CD4-positive, CD25-positive, alpha-beta regulatory T cell (primary cell): ENCODE measurements around the gene BAIAP2L2. TPM values are rescaled to one million over a fixed set of nuclear protein-coding genes. Genes with fewer than 3 reads are reported as not detected.

Experiments
- ATAC-seq, 2 donors: fragments of 150-1000 bp; cut with Tn5 transposase; one replicate each; pipeline ENCODE4 v1.10.0; 2021; ENCODE audit warnings: low read depth in 2 of 2, moderate number of reproducible peaks in 2 of 2, moderate library complexity in 1 of 2
- DNase-seq, 3 donors: peaks; one replicate each; pipeline versions ENCODE4 v3.0.0 to v3.0.0-alpha.2; 2012 to 2022; ENCODE audit warnings: mixed read lengths in 1 of 3
- H3K27ac ChIP-seq: one replicate; pipeline ENCODE4 v1.7.0; 2013; ENCODE audit warnings: mild to moderate bottlenecking, low read length; ENCODE audit not compliant: insufficient read depth, poor library complexity, severe bottlenecking
- H3K27me3 ChIP-seq: one replicate; pipeline ENCODE4 v1.7.0; 2013; ENCODE audit warnings: low read length; ENCODE audit not compliant: control insufficient read depth, insufficient read depth
- H3K36me3 ChIP-seq: one replicate; pipeline ENCODE4 v1.7.0; 2013; ENCODE audit warnings: mild to moderate bottlenecking, low read length, moderate library complexity; ENCODE audit not compliant: control insufficient read depth, insufficient read depth
- H3K4me1 ChIP-seq: 2 replicates; pipeline ENCODE4 v1.7.0; 2013; ENCODE audit warnings: mild to moderate bottlenecking, low read length; ENCODE audit not compliant: insufficient read depth, control insufficient read depth, poor library complexity, severe bottlenecking
- H3K4me3 ChIP-seq: one replicate; pipeline ENCODE4 v1.7.0; 2013; ENCODE audit warnings: low read depth, mild to moderate bottlenecking, low read length, moderate library complexity
- H3K9me3 ChIP-seq, 2 experiments: 1 replicate in 1 of 2; 2 replicates in 1 of 2; pipeline ENCODE4 v1.7.0; 2013; ENCODE audit warnings: low read length in 2 of 2, mild to moderate bottlenecking in 1 of 2, moderate library complexity in 1 of 2; ENCODE audit not compliant: control insufficient read depth in 2 of 2
- H3K27ac Mint-ChIP-seq, 3 donors: one replicate each; pipeline ENCODE4 v1.8.0; 2020 to 2022; ENCODE audit warnings: mild to moderate bottlenecking in 3 of 3, mixed read lengths in 3 of 3, moderate library complexity in 2 of 3
- H3K27me3 Mint-ChIP-seq: one replicate; pipeline ENCODE4 v1.8.0; 2022; ENCODE audit warnings: mild to moderate bottlenecking, mixed read lengths
- H3K36me3 Mint-ChIP-seq: one replicate; pipeline ENCODE4 v1.8.0; 2020; ENCODE audit warnings: mixed read lengths
- H3K4me1 Mint-ChIP-seq, 4 donors: one replicate each; pipeline ENCODE4 v1.8.0; 2020 to 2022; ENCODE audit warnings: mixed read lengths in 4 of 4, mild to moderate bottlenecking in 1 of 4
- H3K4me3 Mint-ChIP-seq, 4 donors: one replicate each; pipeline ENCODE4 v1.8.0; 2020 to 2022; ENCODE audit warnings: mild to moderate bottlenecking in 4 of 4, mixed read lengths in 4 of 4, moderate library complexity in 3 of 4
- H3K9me3 Mint-ChIP-seq, 7 donors: one replicate each; pipeline ENCODE4 v1.8.0; 2020 to 2022; ENCODE audit warnings: mixed read lengths in 7 of 7, mild to moderate bottlenecking in 3 of 7, moderate library complexity in 2 of 7
- polyA plus RNA-seq, 4 donors: library from polyadenylated mRNA; unstranded; fragments of 300-500 nt; fragmentation: Illumina TruSeq; gene quantifications; one replicate each; pipeline ENCODE4 v1.2.3, GENCODE V29; 2021
- total RNA-seq: library from RNA; stranded (reverse); gene quantifications from one replicate; pipeline ENCODE4 v1.2.3, GENCODE V29; 2022

BAIAP2L2 gene
- total and polyA plus RNA-seq, 5 donors from 2014 or later = 1.2 TPM; not detected in 4

DNA sequence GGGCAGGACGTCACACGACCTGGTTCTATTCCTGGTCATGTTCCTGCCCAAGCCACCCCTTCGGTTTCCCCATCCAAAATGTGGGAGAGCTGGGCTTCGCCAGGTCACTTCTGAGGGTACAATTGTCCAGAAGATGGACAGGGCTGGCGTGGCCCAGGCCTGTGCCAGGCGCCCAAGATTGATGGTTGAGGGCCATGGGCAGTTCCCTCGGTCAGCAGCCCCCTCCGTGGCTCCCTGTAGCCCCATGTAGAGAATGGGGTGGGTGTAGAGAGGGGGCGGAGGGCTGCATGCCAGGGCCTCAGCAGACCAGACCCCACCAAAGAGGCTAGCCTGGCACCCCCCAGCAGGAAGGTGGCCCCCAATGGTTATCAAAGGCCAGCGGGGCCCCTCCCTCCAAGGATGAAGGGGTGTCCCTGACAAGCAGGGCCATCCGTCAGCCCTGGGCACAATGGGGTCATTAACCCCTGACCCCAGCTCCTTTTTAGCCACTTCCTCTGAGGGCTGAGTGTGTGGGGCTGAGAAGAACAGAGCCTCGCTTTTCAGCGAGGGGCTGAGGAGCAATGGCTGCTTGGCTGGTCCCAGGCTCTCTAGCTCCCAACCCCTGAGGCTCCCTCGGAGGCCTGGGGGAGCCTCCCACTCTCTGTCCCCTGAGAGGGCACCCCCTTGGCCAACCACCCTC is 64.3 kb downstream of the BAIAP2L2 start:
- no peaks in the 10 kb centered on the region for H3K36me3 Mint-ChIP-seq
- no peaks in the 10 kb centered on the region for H3K4me1 ChIP-seq
- H3K27me3 Mint-ChIP-seq = peaks cover 20% of the 10 kb centered on the region
- no peak overlapping the region for H3K4me3 Mint-ChIP-seq
- DNase-seq = no peak
- ATAC-seq = no peak
- H3K27me3 ChIP-seq = no peaks in the 10 kb centered on the region
- H3K4me1 Mint-ChIP-seq = no peaks in the 10 kb centered on the region
- H3K27ac ChIP-seq = no peak overlapping the region
- H3K9me3 Mint-ChIP-seq = no peaks in the 10 kb centered on the region
- H3K36me3 ChIP-seq = no peaks in the 10 kb centered on the region
- no peaks in the 10 kb centered on the region for H3K9me3 ChIP-seq
- H3K27ac Mint-ChIP-seq = no peak overlapping the region
- no peak overlapping the region for H3K4me3 ChIP-seq

DNA sequence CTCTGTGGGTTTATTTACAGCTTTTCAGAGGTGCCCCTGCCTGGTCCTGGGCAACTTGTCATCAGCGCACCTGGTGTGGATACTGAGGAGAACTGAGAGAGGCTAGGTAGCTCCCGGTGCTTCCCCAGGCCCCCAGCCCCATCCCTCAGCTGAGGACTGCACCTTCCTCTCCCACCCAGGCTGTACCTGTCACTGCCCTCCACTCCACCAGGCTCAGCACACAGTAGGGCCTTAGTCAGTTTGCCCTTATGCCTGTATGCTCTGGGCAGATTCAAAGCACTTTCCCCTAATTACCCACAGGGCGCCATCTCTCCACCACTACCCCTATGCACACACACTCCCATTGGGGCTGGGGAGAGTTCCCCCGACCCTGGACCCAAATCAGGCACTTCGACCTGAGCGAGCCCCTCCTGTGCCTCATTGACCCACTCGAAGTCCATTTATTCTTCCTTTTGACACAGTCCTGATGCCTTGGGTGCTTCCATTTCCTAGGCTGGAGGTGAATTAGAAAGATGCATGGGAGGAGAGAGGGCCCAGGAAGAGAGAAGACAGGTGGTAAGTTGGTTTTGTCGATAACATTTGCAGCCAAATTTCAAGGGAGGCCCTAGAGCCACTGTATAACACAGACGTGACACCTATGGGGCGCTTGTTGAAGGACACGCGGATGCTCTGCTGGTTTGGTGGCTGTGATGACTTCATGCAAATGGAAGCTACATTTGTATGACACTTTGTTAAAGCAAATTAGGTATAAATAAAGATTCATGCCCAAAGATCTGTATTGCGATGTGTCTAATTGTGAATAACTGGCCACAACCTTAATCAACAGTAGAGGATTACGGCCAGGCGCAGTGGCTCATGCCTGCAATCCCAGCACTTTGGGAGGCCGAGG is 67.1 kb downstream of the BAIAP2L2 start:
- no peaks in the 10 kb centered on the region for H3K4me1 ChIP-seq
- H3K4me1 Mint-ChIP-seq = no peaks in the 10 kb centered on the region
- H3K4me3 ChIP-seq = no peak overlapping the region
- no peak overlapping the region for H3K27ac Mint-ChIP-seq
- H3K9me3 Mint-ChIP-seq = no peaks in the 10 kb centered on the region
- ATAC-seq = no peak
- peaks cover 12% of the 10 kb centered on the region for H3K27me3 Mint-ChIP-seq
- H3K27me3 ChIP-seq = no peaks in the 10 kb centered on the region
- no peaks in the 10 kb centered on the region for H3K36me3 Mint-ChIP-seq
- no peak overlapping the region for H3K4me3 Mint-ChIP-seq
- H3K27ac ChIP-seq = no peak overlapping the region
- no peak for DNase-seq
- no peaks in the 10 kb centered on the region for H3K9me3 ChIP-seq
- H3K36me3 ChIP-seq = no peaks in the 10 kb centered on the region

DNA sequence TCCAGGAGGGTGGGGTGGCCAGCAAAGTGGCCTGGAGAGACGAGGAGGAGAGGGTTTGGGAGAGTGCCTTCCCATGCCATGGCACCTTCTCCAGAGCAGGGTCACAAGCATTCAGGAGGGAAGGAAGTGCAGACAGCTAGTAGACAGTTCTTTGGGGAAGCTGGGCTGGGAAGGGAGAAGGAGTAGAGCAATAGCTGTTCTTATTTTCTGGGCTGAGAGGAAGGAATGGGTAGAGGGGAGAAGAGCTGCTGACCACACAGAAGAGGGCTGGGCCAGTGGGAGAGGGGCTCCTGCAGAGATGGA is 68.0 kb downstream of the BAIAP2L2 start:
- no peaks in the 10 kb centered on the region for H3K36me3 ChIP-seq
- DNase-seq (no peak), ATAC-seq (no peak)
- H3K36me3 Mint-ChIP-seq = no peaks in the 10 kb centered on the region
- H3K9me3 ChIP-seq = no peaks in the 10 kb centered on the region
- H3K27ac ChIP-seq = no peak overlapping the region
- H3K4me3 Mint-ChIP-seq = no peak overlapping the region
- peaks cover 16% of the 10 kb centered on the region for H3K27me3 Mint-ChIP-seq
- H3K27ac Mint-ChIP-seq = no peak overlapping the region
- H3K4me1 ChIP-seq = no peaks in the 10 kb centered on the region
- H3K9me3 Mint-ChIP-seq = no peaks in the 10 kb centered on the region
- no peaks in the 10 kb centered on the region for H3K27me3 ChIP-seq
- no peaks in the 10 kb centered on the region for H3K4me1 Mint-ChIP-seq
- H3K4me3 ChIP-seq = no peak overlapping the region

DNA sequence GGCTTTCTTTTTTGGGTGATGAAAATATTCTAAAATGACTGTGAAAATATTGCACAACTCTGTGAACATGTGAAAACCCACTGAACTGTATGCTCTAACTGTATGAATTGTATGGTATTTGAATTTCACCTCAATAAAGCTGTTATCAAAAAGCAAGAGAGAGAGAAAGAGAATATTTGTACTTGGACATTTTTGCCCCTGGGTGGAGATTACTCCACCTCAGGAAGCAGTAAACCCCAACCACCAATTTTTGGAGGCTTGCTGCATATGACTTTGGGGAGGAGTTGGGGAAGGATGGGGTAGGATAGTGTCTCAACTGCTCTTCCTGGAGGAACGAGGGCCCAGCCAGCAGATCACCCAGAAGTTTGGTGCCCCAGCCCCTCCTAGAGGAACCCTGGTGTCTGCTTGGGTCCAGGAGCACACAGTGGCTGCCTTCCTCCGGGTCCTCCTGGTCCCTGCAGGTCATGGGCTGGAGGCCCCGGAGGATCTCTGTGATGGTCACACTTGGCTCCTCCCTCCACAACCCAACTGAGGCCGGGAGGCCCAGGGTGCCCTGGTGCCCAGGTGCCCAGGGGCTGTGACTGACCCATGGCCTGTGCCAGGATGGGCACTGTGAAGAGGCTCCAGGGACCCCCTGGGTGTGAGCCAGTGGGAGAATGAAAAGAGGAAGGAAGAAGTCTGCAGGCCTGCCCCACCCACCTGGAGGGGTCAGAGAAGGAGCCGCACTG is 68.6 kb downstream of the BAIAP2L2 start:
- DNase-seq (no peak), ATAC-seq (no peak)
- no peaks in the 10 kb centered on the region for H3K9me3 ChIP-seq
- Mint-ChIP-seq H3K27me3 (peaks cover 13% of the 10 kb centered on the region), H3K4me1 (peaks cover 0 to under 1% (median 0%) of the 10 kb centered on the region in 4 donors), H3K27ac (no peak overlapping the region), H3K36me3 (no peaks in the 10 kb centered on the region), H3K4me3 (no peak overlapping the region), H3K9me3 (no peaks in the 10 kb centered on the region)
- H3K4me1 ChIP-seq = no peaks in the 10 kb centered on the region
- no peak overlapping the region for H3K4me3 ChIP-seq
- H3K36me3 ChIP-seq = no peaks in the 10 kb centered on the region
- H3K27ac ChIP-seq = no peak overlapping the region
- H3K27me3 ChIP-seq = no peaks in the 10 kb centered on the region

DNA sequence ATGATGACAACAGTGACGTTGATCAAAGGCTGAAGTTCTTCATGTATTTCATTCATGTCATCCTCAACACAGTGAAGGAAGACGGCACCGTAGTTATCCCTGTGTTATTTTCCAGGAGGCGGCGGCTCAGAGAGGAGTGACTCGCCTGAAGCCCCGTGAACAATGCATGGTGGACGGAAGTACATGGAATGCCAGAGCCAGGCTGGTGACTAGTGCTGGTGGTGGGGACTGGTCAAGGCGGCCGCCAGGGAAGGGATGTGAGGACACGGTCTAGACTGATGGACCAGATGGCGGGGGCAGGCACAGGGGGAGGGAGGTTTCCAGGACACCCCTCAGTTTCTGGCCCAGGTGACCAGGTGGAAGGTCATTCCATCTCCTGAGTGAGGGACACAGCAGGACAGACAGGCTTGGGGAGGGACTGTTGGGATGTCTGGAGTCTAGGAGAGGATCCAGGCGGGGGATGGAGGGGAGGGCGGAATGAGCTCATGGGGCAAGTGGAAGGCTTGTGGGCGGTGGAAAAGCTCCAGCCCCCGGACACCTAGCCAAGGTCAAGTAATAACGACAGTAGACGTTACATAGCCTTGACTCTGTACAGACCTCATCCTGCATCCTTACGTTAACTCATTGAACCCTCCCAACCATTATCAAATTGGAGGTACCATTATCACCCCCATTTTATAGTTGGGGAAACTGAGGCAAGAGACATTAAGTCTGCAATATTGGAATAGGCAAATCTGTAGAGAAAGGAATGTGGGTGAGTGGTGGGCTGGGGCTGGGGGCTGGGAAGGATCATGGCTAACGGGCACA is 69.3 kb downstream of the BAIAP2L2 start:
- Histone ChIP-seq H3K9me3 (no peaks in the 10 kb centered on the region), H3K4me3 (no peak overlapping the region), H3K4me1 (no peaks in the 10 kb centered on the region), H3K36me3 (no peaks in the 10 kb centered on the region), H3K27ac (no peak overlapping the region), H3K27me3 (no peaks in the 10 kb centered on the region)
- no peaks in the 10 kb centered on the region for H3K9me3 Mint-ChIP-seq
- no peak overlapping the region for H3K4me3 Mint-ChIP-seq
- H3K27ac Mint-ChIP-seq = peak overlapping the region in 1 of 3 donors; percentile 50
- H3K27me3 Mint-ChIP-seq = peaks cover 11% of the 10 kb centered on the region
- DNase-seq (no peak), ATAC-seq (no peak)
- no peaks in the 10 kb centered on the region for H3K36me3 Mint-ChIP-seq
- peaks cover 0 to 2% (median 0%) of the 10 kb centered on the region in 4 donors for H3K4me1 Mint-ChIP-seq

DNA sequence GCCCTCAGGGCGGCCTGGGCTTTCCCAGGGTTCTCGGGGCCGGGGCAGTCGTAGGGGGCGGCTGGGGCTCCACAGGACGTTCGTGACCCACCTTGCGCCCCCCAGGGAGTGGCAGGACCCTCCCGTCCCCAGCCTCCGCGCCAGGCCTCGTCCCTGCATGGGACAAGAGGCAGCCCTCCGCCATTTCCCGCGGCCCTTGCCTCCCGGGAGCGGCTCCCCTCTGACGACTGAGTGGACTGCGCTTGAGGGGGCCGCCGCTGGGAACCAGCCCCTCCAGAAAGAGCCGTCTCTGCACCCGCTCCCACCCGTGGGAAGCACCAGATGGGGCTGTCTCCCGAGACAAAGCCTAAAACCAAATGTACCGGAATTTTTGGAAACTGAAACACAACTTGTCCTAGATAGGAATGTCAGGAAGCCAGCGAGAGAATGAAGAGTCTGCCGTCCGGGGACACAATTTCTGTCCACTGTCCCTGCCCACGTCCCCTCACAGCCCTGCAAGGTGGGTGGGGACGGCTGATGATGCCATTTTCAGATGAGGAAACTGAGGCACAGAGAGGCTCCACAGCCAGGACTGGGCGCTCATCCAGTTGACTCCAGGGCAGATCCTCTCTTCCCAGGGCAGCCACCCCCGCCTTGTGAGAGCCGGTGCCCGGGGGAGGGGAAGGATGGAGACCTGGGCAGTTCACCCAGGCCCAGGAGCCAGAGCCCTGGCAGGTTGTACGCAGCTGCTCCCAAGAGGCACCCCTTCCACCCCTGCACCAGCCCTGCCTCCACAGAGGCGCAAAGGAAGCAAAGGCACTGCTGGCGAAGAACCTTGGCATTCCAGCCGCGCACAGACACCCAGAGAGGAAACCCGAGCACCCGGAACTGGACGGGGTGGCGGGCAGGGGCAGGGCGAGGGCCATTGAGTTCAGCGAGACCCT is 71.3 kb downstream of the BAIAP2L2 start:
- no peaks in the 10 kb centered on the region for H3K9me3 ChIP-seq
- Mint-ChIP-seq H3K27me3 (peaks cover 11% of the 10 kb centered on the region), H3K4me1 (peaks cover 0 to 2% (median 0%) of the 10 kb centered on the region in 4 donors), H3K27ac (no peak overlapping the region), H3K9me3 (no peaks in the 10 kb centered on the region), H3K36me3 (no peaks in the 10 kb centered on the region), H3K4me3 (no peak overlapping the region)
- H3K4me1 ChIP-seq = no peaks in the 10 kb centered on the region
- H3K27me3 ChIP-seq = no peaks in the 10 kb centered on the region
- no peak overlapping the region for H3K27ac ChIP-seq
- H3K36me3 ChIP-seq = no peaks in the 10 kb centered on the region
- DNase-seq (no peak), ATAC-seq (no peak)
- H3K4me3 ChIP-seq = no peak overlapping the region
